Measurements from ENCODE around the gene ATXN3L.

The ATXN3L gene

GRCh38 chrX:13319953-13320352, at the start of gene ATXN3L:
TSS of gene ATXN3L (minus strand) at chrX:13320053. CDS start at chrX:13319934, 119 bp downstream.
- Histone ChIP-seq H3K27ac (ENCODE audit: low read length) (no peak within 1 kb of the TSS), H3K4me3 (ENCODE audit: low read length in 2 of 2) (no peak within 1 kb of the TSS), H3K9me3 (ENCODE audit: control insufficient read depth in 2 of 2, low read length in 2 of 2) (no peaks in the 10 kb centered on the region), H3K36me3 (ENCODE audit: control insufficient read depth in 2 of 2, insufficient read depth in 2 of 2, low read length in 2 of 2) (no peaks in the 10 kb centered on the region), H3K27me3 (ENCODE audit: control insufficient read depth in 1 of 2, insufficient read depth in 2 of 2, low read length in 2 of 2) (no peaks in the 10 kb centered on the region), H3K4me1 (ENCODE audit: control insufficient read depth, insufficient read depth, low read length) (no peaks in the 10 kb centered on the region), H3K9ac (ENCODE audit: low read length in 2 of 2) (no peak within 1 kb of the TSS)

- Histone ChIP-seq H3K4me1 (ENCODE audit: control insufficient read depth, insufficient read depth, low read length) (no peaks in the 10 kb centered on the region), H3K4me3 (ENCODE audit: low read length in 2 of 2) (no peak overlapping the region), H3K9ac (ENCODE audit: low read length in 2 of 2) (no peak overlapping the region), H3K36me3 (ENCODE audit: control insufficient read depth in 2 of 2, insufficient read depth in 2 of 2, low read length in 2 of 2) (no peaks in the 10 kb centered on the region), H3K27ac (ENCODE audit: low read length) (no peak overlapping the region), H3K9me3 (ENCODE audit: control insufficient read depth in 2 of 2, low read length in 2 of 2) (no peaks in the 10 kb centered on the region), H3K27me3 (ENCODE audit: control insufficient read depth in 1 of 2, insufficient read depth in 2 of 2, low read length in 2 of 2) (no peaks in the 10 kb centered on the region)
These were observed 49.6 kb upstream of the ATXN3L start for GRCh38 chrX:13369256-13370030.

GRCh38 chrX:13367950-13368349, 48.1 kb upstream of the ATXN3L start:
- peaks cover 0 to 4% of the 10 kb centered on the region in 2 donors for H3K27me3 ChIP-seq (ENCODE audit: control insufficient read depth in 1 of 2, insufficient read depth in 2 of 2, low read length in 2 of 2)
- H3K9me3 ChIP-seq (ENCODE audit: control insufficient read depth in 2 of 2, low read length in 2 of 2) = no peaks in the 10 kb centered on the region
- no peak overlapping the region for H3K27ac ChIP-seq (ENCODE audit: low read length)
- H3K4me3 ChIP-seq (ENCODE audit: low read length in 2 of 2) = no peak overlapping the region
- H3K4me1 ChIP-seq (ENCODE audit: control insufficient read depth, insufficient read depth, low read length) = no peaks in the 10 kb centered on the region
- H3K9ac ChIP-seq (ENCODE audit: low read length in 2 of 2) = no peak overlapping the region
- H3K36me3 ChIP-seq (ENCODE audit: control insufficient read depth in 2 of 2, insufficient read depth in 2 of 2, low read length in 2 of 2) = no peaks in the 10 kb centered on the region

GRCh38 chrX:13366698-13367097, 46.8 kb upstream of the ATXN3L start:
- H3K4me1 ChIP-seq (ENCODE audit: control insufficient read depth, insufficient read depth, low read length) = no peaks in the 10 kb centered on the region
- no peaks in the 10 kb centered on the region for H3K36me3 ChIP-seq (ENCODE audit: control insufficient read depth in 2 of 2, insufficient read depth in 2 of 2, low read length in 2 of 2)
- H3K27me3 ChIP-seq (ENCODE audit: control insufficient read depth in 1 of 2, insufficient read depth in 2 of 2, low read length in 2 of 2) = peaks cover 0 to 4% of the 10 kb centered on the region in 2 donors
- no peak overlapping the region for H3K4me3 ChIP-seq (ENCODE audit: low read length in 2 of 2)
- no peaks in the 10 kb centered on the region for H3K9me3 ChIP-seq (ENCODE audit: control insufficient read depth in 2 of 2, low read length in 2 of 2)
- no peak overlapping the region for H3K27ac ChIP-seq (ENCODE audit: low read length)
- H3K9ac ChIP-seq (ENCODE audit: low read length in 2 of 2) = no peak overlapping the region

GRCh38 chrX:13365161-13365560, 45.3 kb upstream of the ATXN3L start:
- H3K4me3 ChIP-seq (ENCODE audit: low read length in 2 of 2) = no peak overlapping the region

GRCh38 chrX:13364230-13364857, 44.5 kb upstream of the ATXN3L start:
- Histone ChIP-seq H3K9me3 (ENCODE audit: control insufficient read depth in 2 of 2, low read length in 2 of 2) (no peaks in the 10 kb centered on the region), H3K9ac (ENCODE audit: low read length in 2 of 2) (no peak overlapping the region), H3K4me1 (ENCODE audit: control insufficient read depth, insufficient read depth, low read length) (no peaks in the 10 kb centered on the region), H3K27me3 (ENCODE audit: control insufficient read depth in 1 of 2, insufficient read depth in 2 of 2, low read length in 2 of 2) (peaks cover 0 to 6% of the 10 kb centered on the region in 2 donors), H3K27ac (ENCODE audit: low read length) (no peak overlapping the region), H3K36me3 (ENCODE audit: control insufficient read depth in 2 of 2, insufficient read depth in 2 of 2, low read length in 2 of 2) (no peaks in the 10 kb centered on the region), H3K4me3 (ENCODE audit: low read length in 2 of 2) (peak overlapping the region in 1 of 2 donors; percentile 19)

More at GRCh38 chrX:13365161-13365560, 45.3 kb upstream of the ATXN3L start:
- no peak overlapping the region for H3K9ac ChIP-seq (ENCODE audit: low read length in 2 of 2)
- H3K36me3 ChIP-seq (ENCODE audit: control insufficient read depth in 2 of 2, insufficient read depth in 2 of 2, low read length in 2 of 2) = no peaks in the 10 kb centered on the region
- H3K9me3 ChIP-seq (ENCODE audit: control insufficient read depth in 2 of 2, low read length in 2 of 2) = no peaks in the 10 kb centered on the region
- no peak overlapping the region for H3K27ac ChIP-seq (ENCODE audit: low read length)
- H3K27me3 ChIP-seq (ENCODE audit: control insufficient read depth in 1 of 2, insufficient read depth in 2 of 2, low read length in 2 of 2) = peaks cover 0 to 4% of the 10 kb centered on the region in 2 donors
- no peaks in the 10 kb centered on the region for H3K4me1 ChIP-seq (ENCODE audit: control insufficient read depth, insufficient read depth, low read length)

GRCh38 chrX:13360146-13360545, 40.3 kb upstream of the ATXN3L start:
- Histone ChIP-seq H3K4me1 (ENCODE audit: control insufficient read depth, insufficient read depth, low read length) (no peaks in the 10 kb centered on the region), H3K27me3 (ENCODE audit: control insufficient read depth in 1 of 2, insufficient read depth in 2 of 2, low read length in 2 of 2) (peaks cover 0 to 6% of the 10 kb centered on the region in 2 donors), H3K27ac (ENCODE audit: low read length) (no peak overlapping the region), H3K4me3 (ENCODE audit: low read length in 2 of 2) (no peak overlapping the region), H3K9me3 (ENCODE audit: control insufficient read depth in 2 of 2, low read length in 2 of 2) (no peaks in the 10 kb centered on the region), H3K36me3 (ENCODE audit: control insufficient read depth in 2 of 2, insufficient read depth in 2 of 2, low read length in 2 of 2) (no peaks in the 10 kb centered on the region), H3K9ac (ENCODE audit: low read length in 2 of 2) (no peak overlapping the region)

- no peaks in the 10 kb centered on the region for H3K9me3 ChIP-seq (ENCODE audit: control insufficient read depth in 2 of 2, low read length in 2 of 2)
- H3K4me1 ChIP-seq (ENCODE audit: control insufficient read depth, insufficient read depth, low read length) = no peaks in the 10 kb centered on the region
- H3K27me3 ChIP-seq (ENCODE audit: control insufficient read depth in 1 of 2, insufficient read depth in 2 of 2, low read length in 2 of 2) = peaks cover 0 to 2% of the 10 kb centered on the region in 2 donors
- no peaks in the 10 kb centered on the region for H3K36me3 ChIP-seq (ENCODE audit: control insufficient read depth in 2 of 2, insufficient read depth in 2 of 2, low read length in 2 of 2)
- H3K9ac ChIP-seq (ENCODE audit: low read length in 2 of 2) = no peak overlapping the region
- H3K4me3 ChIP-seq (ENCODE audit: low read length in 2 of 2) = no peak overlapping the region
- H3K27ac ChIP-seq (ENCODE audit: low read length) = no peak overlapping the region
These were observed 38.1 kb upstream of the ATXN3L start for GRCh38 chrX:13357925-13358324.

- Histone ChIP-seq H3K9ac (ENCODE audit: low read length in 2 of 2) (no peak overlapping the region), H3K9me3 (ENCODE audit: control insufficient read depth in 2 of 2, low read length in 2 of 2) (no peaks in the 10 kb centered on the region), H3K27me3 (ENCODE audit: control insufficient read depth in 1 of 2, insufficient read depth in 2 of 2, low read length in 2 of 2) (no peaks in the 10 kb centered on the region), H3K4me3 (ENCODE audit: low read length in 2 of 2) (no peak overlapping the region), H3K36me3 (ENCODE audit: control insufficient read depth in 2 of 2, insufficient read depth in 2 of 2, low read length in 2 of 2) (no peaks in the 10 kb centered on the region), H3K4me1 (ENCODE audit: control insufficient read depth, insufficient read depth, low read length) (no peaks in the 10 kb centered on the region), H3K27ac (ENCODE audit: low read length) (no peak overlapping the region)
These were observed 26.8 kb upstream of the ATXN3L start for GRCh38 chrX:13346646-13347045.

- Histone ChIP-seq H3K4me3 (ENCODE audit: low read length in 2 of 2) (no peak overlapping the region), H3K36me3 (ENCODE audit: control insufficient read depth in 2 of 2, insufficient read depth in 2 of 2, low read length in 2 of 2) (no peaks in the 10 kb centered on the region), H3K27ac (ENCODE audit: low read length) (no peak overlapping the region), H3K9me3 (ENCODE audit: control insufficient read depth in 2 of 2, low read length in 2 of 2) (no peaks in the 10 kb centered on the region), H3K9ac (ENCODE audit: low read length in 2 of 2) (no peak overlapping the region), H3K27me3 (ENCODE audit: control insufficient read depth in 1 of 2, insufficient read depth in 2 of 2, low read length in 2 of 2) (no peaks in the 10 kb centered on the region), H3K4me1 (ENCODE audit: control insufficient read depth, insufficient read depth, low read length) (no peaks in the 10 kb centered on the region)
These were observed 25.6 kb upstream of the ATXN3L start for GRCh38 chrX:13345438-13345837.

GRCh38 chrX:13345037-13345436, 25.2 kb upstream of the ATXN3L start:
- no peaks in the 10 kb centered on the region for H3K27me3 ChIP-seq (ENCODE audit: control insufficient read depth in 1 of 2, insufficient read depth in 2 of 2, low read length in 2 of 2)
- no peaks in the 10 kb centered on the region for H3K36me3 ChIP-seq (ENCODE audit: control insufficient read depth in 2 of 2, insufficient read depth in 2 of 2, low read length in 2 of 2)

More at GRCh38 chrX:13345037-13345436, 25.2 kb upstream of the ATXN3L start:
- Histone ChIP-seq H3K4me1 (ENCODE audit: control insufficient read depth, insufficient read depth, low read length) (no peaks in the 10 kb centered on the region), H3K9ac (ENCODE audit: low read length in 2 of 2) (no peak overlapping the region), H3K9me3 (ENCODE audit: control insufficient read depth in 2 of 2, low read length in 2 of 2) (no peaks in the 10 kb centered on the region), H3K27ac (ENCODE audit: low read length) (no peak overlapping the region), H3K4me3 (ENCODE audit: low read length in 2 of 2) (no peak overlapping the region)
